Mucosa of descending colon (tissue), 3 donors: ENCODE measurements around the gene ACOT11. TPM values are rescaled to one million over a fixed set of nuclear protein-coding genes. Genes with fewer than 3 reads are reported as not detected.

Experiments used
- ATAC-seq: fragments of 200-7000 bp; cut with Tn5 transposase; one replicate; pipeline ENCODE4 v1.9.1; 2020; ENCODE audit warnings: mild to moderate bottlenecking, moderate library complexity
- DNase-seq, 3 donors: peaks; one replicate each; pipeline ENCODE4 v3.0.0-alpha.2; 2020
- H3K36me3 ChIP-seq: fragments of 200-600 bp; one replicate; pipeline ENCODE4 v1.8.0; 2021; ENCODE audit warnings: low read depth, mild to moderate bottlenecking
- H3K4me1 ChIP-seq: fragments of 200-600 bp; one replicate; pipeline ENCODE4 v1.8.0; 2021; ENCODE audit warnings: low read depth, mild to moderate bottlenecking
- H3K4me3 ChIP-seq: fragments of 200-600 bp; one replicate; pipeline ENCODE4 v1.8.0; 2021; ENCODE audit warnings: mild to moderate bottlenecking
- H3K9me3 ChIP-seq: fragments of 200-600 bp; one replicate; pipeline ENCODE4 v1.8.0; 2021; ENCODE audit warnings: mild to moderate bottlenecking
- CTCF ChIP-seq: fragments of 200-600 bp; IDR thresholded peaks from one replicate; pipeline ENCODE4 v1.8.0; 2022; ENCODE audit warnings: antibody characterized with exemption, mild to moderate bottlenecking
- intact Hi-C, 2 donors: fragments of 100-400 bp; cut with DNase I in 1 of 2; cut with micrococcal nuclease in 1 of 2; formaldehyde crosslinking; loops; one replicate each; pipeline versions ENCODE4 v1.11.0 to v1.11.1; 2022; cut with DNase I, micrococcal nuclease
- total RNA-seq, 3 donors: library from RNA; stranded (reverse); fragmentation: NEBNext Ultra II Directional in 2 of 3; extraction: Animal tissue kit (Norgen Biotek cat#: 25700) in 2 of 3; gene quantifications; one replicate each; pipeline versions ENCODE4 v1.2.1 to v1.2.4, GENCODE V29; 2021 to 2023
- donor health status: DM: no; HTN: no; CAD: no; lungs with moderate emphysema.
- donor health status: DM: no; HTN: no; CAD: no.
- donor health status: DM: no; HTN: yes; CAD: no.

ACOT11 gene
- total RNA-seq, 3 donors from 2014 or later, result 54.7 to 122 (median 62.2) TPM

- peaks cover 19% of the 10 kb centered on the region for H3K4me1 ChIP-seq
- ATAC-seq (peak; percentile 27), DNase-seq (no peak)
- no peaks in the 10 kb centered on the region for H3K36me3 ChIP-seq
- TF ChIP-seq CTCF, result no peak
- no peak overlapping the region for H3K4me3 ChIP-seq
- no peaks in the 10 kb centered on the region for H3K9me3 ChIP-seq
- intact Hi-C loops, result no loop called here
Observed at GRCh38 chr1:54649921-54650320, 101.9 kb downstream of the ACOT11 start.

- Histone ChIP-seq H3K36me3 (no peaks in the 10 kb centered on the region), H3K4me1 (peaks cover 19% of the 10 kb centered on the region), H3K4me3 (no peak overlapping the region), H3K9me3 (no peaks in the 10 kb centered on the region)
- DNase-seq (no peak), ATAC-seq (no peak)
- no peak for TF ChIP-seq CTCF
- intact Hi-C loops, result no loop called here
Observed at GRCh38 chr1:54650417-54650816, 102.4 kb downstream of the ACOT11 start.

- ATAC-seq, result no peak
- DNase-seq, result no peak
- intact Hi-C loops, result no loop called here
- no peak for TF ChIP-seq CTCF
- H3K4me3 ChIP-seq, result no peak overlapping the region
- H3K9me3 ChIP-seq, result no peaks in the 10 kb centered on the region
- H3K36me3 ChIP-seq, result no peaks in the 10 kb centered on the region
- peaks cover 19% of the 10 kb centered on the region for H3K4me1 ChIP-seq
Observed at GRCh38 chr1:54651608-54652007, 103.6 kb downstream of the ACOT11 start.

- DNase-seq (no peak), ATAC-seq (no peak)
- intact Hi-C loops, result no loop called here
- Histone ChIP-seq H3K4me3 (no peak overlapping the region), H3K36me3 (no peaks in the 10 kb centered on the region), H3K9me3 (no peaks in the 10 kb centered on the region), H3K4me1 (peaks cover 19% of the 10 kb centered on the region)
- TF ChIP-seq CTCF, result no peak
Observed at GRCh38 chr1:54652168-54652567, 104.1 kb downstream of the ACOT11 start.

- no peak for TF ChIP-seq CTCF
- Histone ChIP-seq H3K4me1 (peaks cover 19% of the 10 kb centered on the region), H3K4me3 (no peak overlapping the region), H3K36me3 (no peaks in the 10 kb centered on the region), H3K9me3 (no peaks in the 10 kb centered on the region)
- intact Hi-C loops, result no loop called here
- ATAC-seq (no peak), DNase-seq (no peak)
Observed at GRCh38 chr1:54653036-54653435, 105.0 kb downstream of the ACOT11 start.
